Activated CD4-positive, alpha-beta T cell treated with anti-CD3 and anti-CD28 coated beads, Interleukin-2, amount 10 ng/mL, durations not matched to agents 7 days and 5 days (primary cell): ENCODE data around the gene RAP1GAP2. TPM values are rescaled to one million over a fixed set of nuclear protein-coding genes. Genes with fewer than 3 reads are reported as not detected.
A peak's percentile ranks its signal among the peaks of the same experiment; 100 is the strongest.

Experiments
- CTCF ChIA-PET: fragments of 350-600 bp; sonication (Branson Sonifier 250); formaldehyde crosslinking; loops from one replicate; lab custom pipeline; 2021; ENCODE audit warnings: antibody characterized with exemption; lab: Charles Lee
- POLR2A ChIA-PET: fragments of 350-600 bp; sonication (Branson Sonifier 250); formaldehyde crosslinking; loops from one replicate; lab custom pipeline; 2021; ENCODE audit warnings: antibody characterized with exemption; lab: Charles Lee
- DNase-seq: peaks from one replicate; pipeline ENCODE4 v3.0.0-alpha.2; 2020
- H3K27ac Mint-ChIP-seq: one replicate; pipeline ENCODE4 v1.8.0; 2021; ENCODE audit warnings: mild to moderate bottlenecking, moderate library complexity, mixed read lengths
- H3K27me3 Mint-ChIP-seq: one replicate; pipeline ENCODE4 v1.8.0; 2021; ENCODE audit warnings: mixed read lengths
- H3K36me3 Mint-ChIP-seq: one replicate; pipeline ENCODE4 v1.8.0; 2021; ENCODE audit warnings: low read depth, mixed read lengths
- H3K4me1 Mint-ChIP-seq: one replicate; pipeline ENCODE4 v1.8.0; 2021; ENCODE audit warnings: mixed read lengths
- H3K4me3 Mint-ChIP-seq: one replicate; pipeline ENCODE4 v1.8.0; 2021; ENCODE audit warnings: mild to moderate bottlenecking, moderate library complexity, mixed read lengths
- H3K9me3 Mint-ChIP-seq: one replicate; pipeline ENCODE4 v1.8.0; 2021; ENCODE audit warnings: mixed read lengths
- total RNA-seq, 2 experiments: library from RNA; stranded (reverse); gene quantifications; one replicate each; pipeline ENCODE4 v1.2.3, GENCODE V29; 2021

RAP1GAP2 gene
- total RNA-seq, 2 experiments from 2014 or later = 27.8 to 37.3 TPM

- Mint-ChIP-seq H3K4me1 (peaks cover 36% of the 10 kb centered on the region), H3K9me3 (no peaks in the 10 kb centered on the region), H3K4me3 (no peak overlapping the region), H3K27ac (no peak overlapping the region), H3K36me3 (peaks cover 11% of the 10 kb centered on the region), H3K27me3 (peaks cover 12% of the 10 kb centered on the region)
- POLR2A ChIA-PET = no interaction called here
- CTCF ChIA-PET = interaction anchor here (0.7 to 1.7 kb wide), 4 partner anchors 11 to 34 kb away, joined by 3 to 6 read pairs (median 4); no protein-coding TSS in a partner anchor
- no peak for DNase-seq
These were observed 29.2 kb downstream of the RAP1GAP2 start for GRCh38 chr17:2825253-2825970.

- Mint-ChIP-seq H3K27ac (peak overlapping the region; percentile 48), H3K4me1 (peaks cover 34% of the 10 kb centered on the region), H3K4me3 (no peak overlapping the region), H3K36me3 (peaks cover 5% of the 10 kb centered on the region), H3K27me3 (peaks cover 12% of the 10 kb centered on the region), H3K9me3 (no peaks in the 10 kb centered on the region)
- CTCF ChIA-PET = interaction anchor here (0.7 to 1.0 kb wide), 3 partner anchors 9 to 109 kb away, joined by 3 to 4 read pairs (median 3); no protein-coding TSS in a partner anchor
- peak; percentile 77 for DNase-seq
- POLR2A ChIA-PET = no interaction called here
These were observed 32.3 kb downstream of the RAP1GAP2 start for GRCh38 chr17:2828397-2829038.

- H3K4me3 Mint-ChIP-seq = no peak overlapping the region
- DNase-seq = no peak
- POLR2A ChIA-PET = no interaction called here
- CTCF ChIA-PET = no interaction called here
- no peaks in the 10 kb centered on the region for H3K9me3 Mint-ChIP-seq
- no peak overlapping the region for H3K27ac Mint-ChIP-seq
- H3K27me3 Mint-ChIP-seq = peaks cover 12% of the 10 kb centered on the region
- peaks cover 28% of the 10 kb centered on the region for H3K4me1 Mint-ChIP-seq
- H3K36me3 Mint-ChIP-seq = peaks cover 4% of the 10 kb centered on the region
These were observed 34.4 kb downstream of the RAP1GAP2 start for GRCh38 chr17:2830678-2831077.

GRCh38 chr17:2835780-2836179 lies 39.5 kb downstream of the RAP1GAP2 start:
- no peak overlapping the region for H3K4me3 Mint-ChIP-seq

GRCh38 chr17:2837147-2837561 lies 40.9 kb downstream of the RAP1GAP2 start:
- CTCF ChIA-PET = interaction anchor here (0.7 to 1.5 kb wide), 6 partner anchors 9 to 51 kb away, joined by 3 to 7 read pairs (median 4); no protein-coding TSS in a partner anchor
- Mint-ChIP-seq H3K9me3 (no peaks in the 10 kb centered on the region), H3K4me1 (peaks cover 19% of the 10 kb centered on the region), H3K27ac (peak overlapping the region; percentile 13), H3K4me3 (no peak overlapping the region), H3K36me3 (peaks cover 8% of the 10 kb centered on the region), H3K27me3 (peaks cover 15% of the 10 kb centered on the region)
- DNase-seq = peak; percentile 51
- POLR2A ChIA-PET = no interaction called here

More at GRCh38 chr17:2835780-2836179, 39.5 kb downstream of the RAP1GAP2 start:
- peaks cover 8% of the 10 kb centered on the region for H3K36me3 Mint-ChIP-seq
- ChIA-PET POLR2A (no interaction called here), CTCF (interaction anchor here (0.8 to 1.2 kb wide), 2 partner anchors 49 to 177 kb away, joined by 3 to 5 read pairs; no protein-coding TSS in a partner anchor)
- DNase-seq = no peak
- H3K27me3 Mint-ChIP-seq = peaks cover 15% of the 10 kb centered on the region
- no peak overlapping the region for H3K27ac Mint-ChIP-seq
- H3K9me3 Mint-ChIP-seq = no peaks in the 10 kb centered on the region
- peaks cover 19% of the 10 kb centered on the region for H3K4me1 Mint-ChIP-seq

- no peak for DNase-seq
- no peak overlapping the region for H3K27ac Mint-ChIP-seq
- peaks cover 8% of the 10 kb centered on the region for H3K36me3 Mint-ChIP-seq
- peaks cover 8% of the 10 kb centered on the region for H3K4me1 Mint-ChIP-seq
- POLR2A ChIA-PET = interaction anchor here (0.6 kb wide), 1 partner anchor 741 kb away, joined by 4 read pairs; no protein-coding TSS in a partner anchor
- H3K9me3 Mint-ChIP-seq = no peaks in the 10 kb centered on the region
- no peak overlapping the region for H3K4me3 Mint-ChIP-seq
- H3K27me3 Mint-ChIP-seq = peaks cover 8% of the 10 kb centered on the region
- CTCF ChIA-PET = no interaction called here
These were observed 45.4 kb downstream of the RAP1GAP2 start for GRCh38 chr17:2841606-2842005.

GRCh38 chr17:2842464-2842863 lies 46.2 kb downstream of the RAP1GAP2 start:
- Mint-ChIP-seq H3K9me3 (no peaks in the 10 kb centered on the region), H3K4me3 (no peak overlapping the region), H3K27ac (no peak overlapping the region), H3K36me3 (peaks cover 3% of the 10 kb centered on the region), H3K4me1 (peaks cover under 1% of the 10 kb centered on the region), H3K27me3 (peaks cover 5% of the 10 kb centered on the region)
- POLR2A ChIA-PET = no interaction called here
- CTCF ChIA-PET = no interaction called here
- DNase-seq = no peak

DNA sequence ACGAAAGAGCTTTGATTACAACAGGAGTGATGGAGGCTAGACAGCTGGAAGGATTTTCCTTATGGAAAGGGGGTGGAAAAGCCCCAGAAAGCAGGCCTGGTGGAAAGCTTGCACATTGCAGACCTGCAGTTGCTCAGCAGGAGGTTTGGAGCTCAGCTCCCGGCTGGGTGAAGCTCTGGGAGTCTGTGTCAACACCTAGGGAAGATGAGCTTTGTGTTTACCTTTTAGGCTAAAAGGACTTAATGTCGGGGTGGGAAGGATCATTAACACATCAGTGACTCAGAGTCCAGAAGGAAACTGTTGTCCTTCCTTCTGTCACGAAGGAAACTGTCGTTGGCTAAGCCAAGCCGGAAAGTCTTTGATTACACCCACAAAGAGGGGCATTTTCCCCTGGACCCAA lies 48.2 kb downstream of the RAP1GAP2 start:
- H3K4me3 Mint-ChIP-seq = no peak overlapping the region
- H3K9me3 Mint-ChIP-seq = no peaks in the 10 kb centered on the region
- ChIA-PET POLR2A (no interaction called here), CTCF (no interaction called here)
- H3K27ac Mint-ChIP-seq = no peak overlapping the region
- peaks cover 5% of the 10 kb centered on the region for H3K27me3 Mint-ChIP-seq
- no peaks in the 10 kb centered on the region for H3K36me3 Mint-ChIP-seq
- no peak for DNase-seq
- peaks cover 15% of the 10 kb centered on the region for H3K4me1 Mint-ChIP-seq

DNA sequence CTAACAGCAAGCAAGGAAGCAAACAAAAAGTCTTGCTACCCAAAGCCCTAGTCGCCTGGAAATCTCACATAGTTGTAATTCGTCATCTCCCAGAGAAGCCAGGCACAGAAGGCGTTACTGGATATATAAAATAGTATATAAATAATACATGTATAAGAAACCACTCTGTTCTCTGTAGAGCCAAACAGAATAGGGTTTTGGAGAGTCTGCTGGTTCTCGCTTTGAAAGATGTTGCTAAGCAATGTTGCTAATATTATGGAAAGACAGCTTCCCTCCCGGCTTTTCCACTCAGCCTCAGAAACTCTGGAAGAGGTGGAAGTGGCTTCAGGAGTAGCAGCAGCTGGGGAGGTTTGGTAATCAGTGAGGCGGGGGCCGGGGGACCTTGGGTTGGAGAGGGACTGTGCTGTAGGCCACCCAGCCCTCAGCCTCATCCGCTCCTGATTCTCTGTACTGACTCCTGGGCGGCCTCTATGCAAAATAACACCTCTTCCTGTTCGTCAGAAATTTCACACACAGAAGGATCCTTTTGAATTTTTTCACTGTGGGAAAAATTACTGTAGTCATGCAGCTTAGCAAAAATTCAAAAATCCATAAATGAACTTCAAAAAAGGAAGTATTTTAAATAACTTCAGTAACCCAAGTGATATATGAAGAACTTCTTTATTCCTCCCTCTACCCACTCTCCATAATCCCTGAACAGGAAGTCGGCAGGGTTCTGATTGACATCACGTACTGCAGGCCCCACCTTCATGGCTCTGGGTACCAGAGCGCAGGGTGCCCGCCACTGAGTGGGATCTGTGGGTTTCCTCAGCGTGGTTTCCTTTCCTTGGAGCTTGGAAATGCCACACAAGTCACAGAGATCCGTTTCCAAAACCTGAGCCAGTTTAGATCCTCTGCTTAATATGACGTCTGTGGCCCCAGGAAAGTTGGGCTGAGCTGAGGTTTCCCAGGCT lies 51.4 kb downstream of the RAP1GAP2 start:
- Mint-ChIP-seq H3K27me3 (peaks cover 23% of the 10 kb centered on the region), H3K9me3 (no peaks in the 10 kb centered on the region), H3K27ac (no peak overlapping the region), H3K36me3 (no peaks in the 10 kb centered on the region), H3K4me3 (no peak overlapping the region), H3K4me1 (peaks cover 17% of the 10 kb centered on the region)
- POLR2A ChIA-PET = no interaction called here
- no peak for DNase-seq
- CTCF ChIA-PET = interaction anchor here (0.7 to 1.6 kb wide), 7 partner anchors 8 to 533 kb away, joined by 3 to 5 read pairs (median 4); no protein-coding TSS in a partner anchor

GRCh38 chr17:2849327-2849670 lies 53.1 kb downstream of the RAP1GAP2 start:
- no peak for DNase-seq
- H3K9me3 Mint-ChIP-seq = no peaks in the 10 kb centered on the region
- ChIA-PET CTCF (interaction anchor here (0.9 to 1.6 kb wide), 5 partner anchors 8 to 47 kb away, joined by 3 to 5 read pairs (median 4); no protein-coding TSS in a partner anchor), POLR2A (no interaction called here)
- peaks cover 17% of the 10 kb centered on the region for H3K4me1 Mint-ChIP-seq
- no peak overlapping the region for H3K4me3 Mint-ChIP-seq
- peaks cover 28% of the 10 kb centered on the region for H3K27me3 Mint-ChIP-seq
- H3K36me3 Mint-ChIP-seq = no peaks in the 10 kb centered on the region
- no peak overlapping the region for H3K27ac Mint-ChIP-seq

- Mint-ChIP-seq H3K4me3 (no peak overlapping the region), H3K4me1 (peaks cover 21% of the 10 kb centered on the region), H3K27me3 (peaks cover 41% of the 10 kb centered on the region), H3K36me3 (no peaks in the 10 kb centered on the region), H3K9me3 (no peaks in the 10 kb centered on the region), H3K27ac (no peak overlapping the region)
- ChIA-PET CTCF (interaction anchor here (0.6 kb wide), 1 partner anchor 73 kb away, joined by 4 read pairs; no protein-coding TSS in a partner anchor), POLR2A (no interaction called here)
- DNase-seq = no peak
These were observed 54.8 kb downstream of the RAP1GAP2 start for GRCh38 chr17:2850991-2851390.

DNA sequence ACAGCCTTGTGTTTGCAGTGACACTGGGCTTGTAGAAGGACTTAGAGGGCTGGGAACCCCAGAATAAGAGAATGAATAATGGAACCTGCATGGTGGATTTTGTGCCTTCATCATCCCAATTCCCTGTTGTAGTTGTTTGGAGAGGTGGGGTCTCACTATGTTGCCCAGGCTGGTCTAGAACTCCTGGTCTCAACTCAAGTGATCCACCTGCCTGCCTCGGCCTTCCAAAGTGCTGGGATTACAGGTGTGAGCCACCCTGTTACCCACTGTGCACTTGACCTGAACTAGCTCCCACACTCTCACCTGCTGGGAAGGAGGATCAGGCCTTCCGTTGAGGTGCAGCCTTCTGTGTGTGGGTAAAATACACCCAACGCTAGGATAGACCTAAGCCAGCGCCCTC lies 55.4 kb downstream of the RAP1GAP2 start:
- Mint-ChIP-seq H3K4me3 (no peak overlapping the region), H3K27me3 (peaks cover 46% of the 10 kb centered on the region), H3K27ac (no peak overlapping the region), H3K36me3 (no peaks in the 10 kb centered on the region), H3K4me1 (peaks cover 21% of the 10 kb centered on the region), H3K9me3 (no peaks in the 10 kb centered on the region)
- DNase-seq = no peak
- CTCF ChIA-PET = interaction anchor here (0.6 kb wide), 1 partner anchor 73 kb away, joined by 4 read pairs; no protein-coding TSS in a partner anchor
- POLR2A ChIA-PET = no interaction called here
